LNCaP clone FGC (cell line): ENCODE data around the gene SAMD4B.
"Not testable (repeated sequence)": the region's sequence is repeated elsewhere in the genome, so short reads cannot be mapped to it uniquely, and the experiment has no call there.

Experiments used
- DNase-seq: peaks from one replicate; pipeline ENCODE4 v3.0.0-alpha.2; 2011; ENCODE audit warnings: low read depth
- H3K4me3 ChIP-seq: 2 replicates; pipeline ENCODE4 v1.5.1; 2011; ENCODE audit warnings: mild to moderate bottlenecking, low read depth, low read length, control low read depth
- TF ChIP-seq, protein P1 (sequence below): IDR thresholded peaks from 2 replicates; pipeline ENCODE4 v1.5.1; 2012; ENCODE audit warnings: mild to moderate bottlenecking; ENCODE audit not compliant: control insufficient read depth, insufficient read depth; ENCODE audit errors: extremely low read depth

The SAMD4B gene

GRCh38 chr19:39377373-39378362 is 35.4 kb downstream of the SAMD4B start:
- TF ChIP-seq, protein P1, sequence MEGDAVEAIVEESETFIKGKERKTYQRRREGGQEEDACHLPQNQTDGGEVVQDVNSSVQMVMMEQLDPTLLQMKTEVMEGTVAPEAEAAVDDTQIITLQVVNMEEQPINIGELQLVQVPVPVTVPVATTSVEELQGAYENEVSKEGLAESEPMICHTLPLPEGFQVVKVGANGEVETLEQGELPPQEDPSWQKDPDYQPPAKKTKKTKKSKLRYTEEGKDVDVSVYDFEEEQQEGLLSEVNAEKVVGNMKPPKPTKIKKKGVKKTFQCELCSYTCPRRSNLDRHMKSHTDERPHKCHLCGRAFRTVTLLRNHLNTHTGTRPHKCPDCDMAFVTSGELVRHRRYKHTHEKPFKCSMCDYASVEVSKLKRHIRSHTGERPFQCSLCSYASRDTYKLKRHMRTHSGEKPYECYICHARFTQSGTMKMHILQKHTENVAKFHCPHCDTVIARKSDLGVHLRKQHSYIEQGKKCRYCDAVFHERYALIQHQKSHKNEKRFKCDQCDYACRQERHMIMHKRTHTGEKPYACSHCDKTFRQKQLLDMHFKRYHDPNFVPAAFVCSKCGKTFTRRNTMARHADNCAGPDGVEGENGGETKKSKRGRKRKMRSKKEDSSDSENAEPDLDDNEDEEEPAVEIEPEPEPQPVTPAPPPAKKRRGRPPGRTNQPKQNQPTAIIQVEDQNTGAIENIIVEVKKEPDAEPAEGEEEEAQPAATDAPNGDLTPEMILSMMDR: no peak
- no peak for DNase-seq
- H3K4me3 ChIP-seq: no peak overlapping the region

DNA sequence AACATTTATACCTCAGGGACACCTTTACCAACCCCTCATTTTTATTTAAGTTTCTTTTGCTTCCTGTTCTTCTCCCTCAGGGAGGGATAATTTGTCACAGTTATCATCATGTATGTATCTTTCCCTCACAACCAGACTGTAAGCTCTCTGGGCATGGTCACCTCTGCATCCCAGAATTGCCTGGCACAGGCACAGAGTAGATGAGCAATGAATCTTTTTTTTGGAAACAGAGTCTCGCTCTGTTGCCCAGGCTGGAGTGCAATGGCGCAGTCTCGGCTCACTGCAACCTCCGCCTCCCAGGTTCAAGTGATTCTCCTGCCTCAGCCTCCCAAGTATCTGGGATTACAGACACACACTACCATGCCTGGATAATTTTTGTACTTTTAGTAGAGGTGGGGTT is 37.1 kb downstream of the SAMD4B start:
- DNase-seq, H3K4me3 ChIP-seq: not testable (repeated sequence)

GRCh38 chr19:39379865-39380396 is 37.7 kb downstream of the SAMD4B start:
- TF ChIP-seq, protein P1: no peak
- DNase-seq: no peak
- H3K4me3 ChIP-seq: no peak overlapping the region

DNA sequence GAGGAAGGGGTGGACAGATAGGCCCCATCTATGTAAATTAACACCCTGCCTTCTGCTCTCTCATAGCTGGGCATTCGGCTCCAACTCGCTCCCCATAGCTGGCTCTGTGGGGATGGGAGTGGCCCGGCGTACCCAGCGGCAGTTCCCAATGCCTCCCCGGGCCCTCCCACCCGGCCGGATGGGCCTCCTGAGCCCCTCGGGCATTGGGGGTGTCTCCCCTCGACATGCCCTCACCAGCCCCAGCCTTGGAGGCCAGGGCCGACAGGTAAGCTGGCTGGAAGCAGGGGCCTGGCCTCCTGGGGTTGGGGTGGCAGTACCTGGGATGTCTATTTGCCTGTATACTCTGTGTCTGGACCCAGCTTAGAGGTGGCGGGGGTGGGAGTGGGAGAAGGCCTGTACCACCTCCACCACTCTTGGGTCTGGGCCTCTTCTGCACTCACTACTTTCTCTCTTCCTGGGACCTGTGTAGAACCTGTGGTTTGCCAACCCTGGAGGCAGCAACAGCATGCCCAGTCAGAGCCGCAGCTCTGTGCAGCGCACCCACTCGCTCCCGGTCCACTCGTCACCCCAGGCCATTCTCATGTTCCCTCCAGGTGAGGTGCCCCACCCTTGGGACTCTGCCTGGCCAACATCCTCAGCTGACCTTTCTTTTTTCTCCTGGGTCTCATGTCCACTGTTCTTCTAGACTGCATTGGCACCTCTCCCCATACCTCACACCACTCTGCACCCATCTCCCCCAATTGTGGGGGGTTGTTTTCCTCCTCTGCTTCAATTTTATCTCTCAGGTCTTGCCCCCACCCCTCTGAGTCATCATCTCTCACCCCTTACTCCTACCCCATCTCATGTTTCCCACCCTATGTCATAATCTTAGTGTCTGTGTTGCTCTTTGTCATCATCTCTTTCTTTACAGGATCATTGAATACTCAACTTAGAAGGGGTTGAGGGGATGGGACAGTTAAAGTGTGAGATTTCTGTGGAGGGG is 38.6 kb downstream of the SAMD4B start:
- H3K4me3 ChIP-seq: no peak overlapping the region
- TF ChIP-seq, protein P1: no peak
- no peak for DNase-seq

DNA sequence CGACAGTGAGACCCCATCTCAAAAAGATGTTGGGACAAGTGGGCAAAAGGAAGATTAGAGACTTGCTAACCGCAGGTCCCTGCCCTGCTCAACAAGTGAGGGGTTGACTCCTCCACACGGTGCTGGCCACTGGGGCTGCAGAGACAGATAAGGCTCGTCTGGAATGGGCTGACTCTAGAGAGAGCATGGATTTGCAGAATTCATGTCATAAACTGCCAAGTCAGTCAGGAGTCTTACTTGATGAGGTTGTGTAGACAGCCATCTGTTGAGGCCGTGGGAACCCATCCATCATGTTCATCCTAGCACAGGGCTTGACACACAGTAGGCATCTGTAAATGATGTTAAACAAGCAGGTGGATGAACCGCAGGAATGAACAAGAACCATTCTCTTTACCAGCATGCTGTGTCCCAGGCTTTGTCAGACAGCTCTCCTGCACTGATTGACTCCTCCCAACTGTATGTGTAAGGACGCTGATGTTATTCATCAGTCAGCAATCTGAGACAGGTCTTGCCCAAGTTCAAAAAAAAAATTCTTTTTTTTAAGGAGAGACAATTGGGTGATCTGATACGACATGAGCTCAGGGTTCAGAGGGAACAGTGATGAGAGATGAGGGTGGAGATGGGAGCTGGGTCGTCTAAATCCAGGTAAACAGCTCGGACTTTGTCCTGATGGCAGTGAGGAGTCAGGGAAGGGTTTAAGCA is 39.8 kb downstream of the SAMD4B start:
- no peak for DNase-seq

GRCh38 chr19:39382991-39383828 is 41.0 kb downstream of the SAMD4B start:
- TF ChIP-seq, protein P1: no peak
- H3K4me3 ChIP-seq: no peak overlapping the region
- DNase-seq: no peak

More for the DNA sequence above, 39.8 kb downstream of the SAMD4B start:
- TF ChIP-seq, protein P1: no peak
- no peak overlapping the region for H3K4me3 ChIP-seq
